Measurements from ENCODE around the gene HCLS1.

- TF ChIP-seq, protein P1, sequence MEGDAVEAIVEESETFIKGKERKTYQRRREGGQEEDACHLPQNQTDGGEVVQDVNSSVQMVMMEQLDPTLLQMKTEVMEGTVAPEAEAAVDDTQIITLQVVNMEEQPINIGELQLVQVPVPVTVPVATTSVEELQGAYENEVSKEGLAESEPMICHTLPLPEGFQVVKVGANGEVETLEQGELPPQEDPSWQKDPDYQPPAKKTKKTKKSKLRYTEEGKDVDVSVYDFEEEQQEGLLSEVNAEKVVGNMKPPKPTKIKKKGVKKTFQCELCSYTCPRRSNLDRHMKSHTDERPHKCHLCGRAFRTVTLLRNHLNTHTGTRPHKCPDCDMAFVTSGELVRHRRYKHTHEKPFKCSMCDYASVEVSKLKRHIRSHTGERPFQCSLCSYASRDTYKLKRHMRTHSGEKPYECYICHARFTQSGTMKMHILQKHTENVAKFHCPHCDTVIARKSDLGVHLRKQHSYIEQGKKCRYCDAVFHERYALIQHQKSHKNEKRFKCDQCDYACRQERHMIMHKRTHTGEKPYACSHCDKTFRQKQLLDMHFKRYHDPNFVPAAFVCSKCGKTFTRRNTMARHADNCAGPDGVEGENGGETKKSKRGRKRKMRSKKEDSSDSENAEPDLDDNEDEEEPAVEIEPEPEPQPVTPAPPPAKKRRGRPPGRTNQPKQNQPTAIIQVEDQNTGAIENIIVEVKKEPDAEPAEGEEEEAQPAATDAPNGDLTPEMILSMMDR (IDR thresholded peaks at IDR 0.05), result no peak
- no peak for TF ChIP-seq POLR2A (IDR thresholded peaks at IDR 0.05)
Measured at GRCh38 chr3:121654493-121655385, 6.0 kb downstream of the HCLS1 start.

Measured in Peyer's patch (tissue), 4 donors.